Kidney epithelial cell (primary cell): ENCODE data around the gene TBC1D21. TPM values are rescaled to one million over a fixed set of nuclear protein-coding genes. Genes with fewer than 3 reads are reported as not detected.

Experiments used
- DNase-seq: peaks from one replicate; pipeline ENCODE4 v3.0.0-alpha.2; 2010; ENCODE audit warnings: low read depth
- H3K27me3 ChIP-seq: 2 replicates; pipeline ENCODE4 v1.6.0; 2011; ENCODE audit warnings: low read length; ENCODE audit not compliant: control insufficient read depth, insufficient read depth
- H3K36me3 ChIP-seq: 2 replicates; pipeline ENCODE4 v1.5.1; 2011; ENCODE audit warnings: low read length; ENCODE audit not compliant: control insufficient read depth, insufficient read depth
- H3K4me3 ChIP-seq: 2 replicates; pipeline ENCODE4 v1.5.1; 2011; ENCODE audit warnings: low read depth, mild to moderate bottlenecking, control low read depth, low read length
- total RNA-seq: library from RNA; depleted of rRNA; stranded (reverse); fragments of >200 nt; gene quantifications from 2 replicates; pipeline ENCODE4 v1.2.3, GENCODE V29; 2015
- TF ChIP-seq, protein P1 (sequence below): IDR thresholded peaks from 2 replicates; pipeline ENCODE4 v1.5.1; 2011; ENCODE audit warnings: mild to moderate bottlenecking, moderate library complexity, low read length, control low read depth, inconsistent platforms; ENCODE audit not compliant: insufficient read depth, poor library complexity, severe bottlenecking

Gene TBC1D21
- total RNA-seq, 1 donor from 2014 or later, result not detected

DNA sequence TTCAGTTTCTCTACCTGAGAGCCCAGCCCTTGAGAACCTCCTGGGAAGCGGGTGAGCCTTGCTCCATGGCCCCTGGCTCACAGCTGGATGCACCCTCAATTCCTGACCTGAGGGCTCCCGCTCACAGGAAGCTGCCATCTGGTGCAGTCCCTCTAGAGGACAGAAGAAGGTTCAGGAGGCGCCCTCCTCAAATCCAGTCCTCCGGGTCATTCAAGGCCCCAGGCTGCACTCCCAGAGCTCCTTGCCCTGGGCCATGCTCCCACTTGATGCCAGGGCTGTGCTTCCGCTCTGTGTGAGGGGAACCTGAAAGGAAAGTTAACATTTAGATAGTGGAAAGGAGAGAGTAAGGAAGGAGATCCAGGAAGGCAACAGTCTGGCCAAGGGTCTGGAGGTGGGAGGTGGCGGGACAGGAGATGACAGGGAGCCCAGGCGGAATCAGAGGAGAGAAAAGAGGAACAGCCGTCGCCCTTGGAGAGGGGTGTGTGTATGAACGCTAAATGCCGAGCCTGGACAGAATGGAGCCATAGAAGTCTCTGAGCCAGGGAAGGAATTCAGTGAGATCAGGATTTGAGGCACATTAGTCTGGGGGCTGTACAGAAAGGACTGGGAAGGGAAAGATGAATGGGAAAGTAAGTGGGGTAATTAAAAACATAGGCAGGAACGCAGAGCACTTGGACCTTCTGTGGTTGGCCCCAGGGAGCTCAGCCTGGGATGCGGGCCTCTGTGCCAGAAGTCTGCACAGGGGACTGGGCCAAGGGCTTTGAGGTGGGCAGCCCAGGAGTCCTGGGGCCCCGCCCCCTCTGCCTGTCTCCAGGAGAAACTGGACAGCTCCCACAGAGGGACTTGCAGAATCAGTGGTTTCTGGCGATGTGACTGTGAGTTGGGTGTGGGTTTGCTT is 26.1 kb downstream of the TBC1D21 start:
- TF ChIP-seq, protein P1, sequence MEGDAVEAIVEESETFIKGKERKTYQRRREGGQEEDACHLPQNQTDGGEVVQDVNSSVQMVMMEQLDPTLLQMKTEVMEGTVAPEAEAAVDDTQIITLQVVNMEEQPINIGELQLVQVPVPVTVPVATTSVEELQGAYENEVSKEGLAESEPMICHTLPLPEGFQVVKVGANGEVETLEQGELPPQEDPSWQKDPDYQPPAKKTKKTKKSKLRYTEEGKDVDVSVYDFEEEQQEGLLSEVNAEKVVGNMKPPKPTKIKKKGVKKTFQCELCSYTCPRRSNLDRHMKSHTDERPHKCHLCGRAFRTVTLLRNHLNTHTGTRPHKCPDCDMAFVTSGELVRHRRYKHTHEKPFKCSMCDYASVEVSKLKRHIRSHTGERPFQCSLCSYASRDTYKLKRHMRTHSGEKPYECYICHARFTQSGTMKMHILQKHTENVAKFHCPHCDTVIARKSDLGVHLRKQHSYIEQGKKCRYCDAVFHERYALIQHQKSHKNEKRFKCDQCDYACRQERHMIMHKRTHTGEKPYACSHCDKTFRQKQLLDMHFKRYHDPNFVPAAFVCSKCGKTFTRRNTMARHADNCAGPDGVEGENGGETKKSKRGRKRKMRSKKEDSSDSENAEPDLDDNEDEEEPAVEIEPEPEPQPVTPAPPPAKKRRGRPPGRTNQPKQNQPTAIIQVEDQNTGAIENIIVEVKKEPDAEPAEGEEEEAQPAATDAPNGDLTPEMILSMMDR, result no peak
- no peak for DNase-seq
- H3K36me3 ChIP-seq, result no peaks in the 10 kb centered on the region
- no peaks in the 10 kb centered on the region for H3K27me3 ChIP-seq
- H3K4me3 ChIP-seq, result no peak overlapping the region

DNA sequence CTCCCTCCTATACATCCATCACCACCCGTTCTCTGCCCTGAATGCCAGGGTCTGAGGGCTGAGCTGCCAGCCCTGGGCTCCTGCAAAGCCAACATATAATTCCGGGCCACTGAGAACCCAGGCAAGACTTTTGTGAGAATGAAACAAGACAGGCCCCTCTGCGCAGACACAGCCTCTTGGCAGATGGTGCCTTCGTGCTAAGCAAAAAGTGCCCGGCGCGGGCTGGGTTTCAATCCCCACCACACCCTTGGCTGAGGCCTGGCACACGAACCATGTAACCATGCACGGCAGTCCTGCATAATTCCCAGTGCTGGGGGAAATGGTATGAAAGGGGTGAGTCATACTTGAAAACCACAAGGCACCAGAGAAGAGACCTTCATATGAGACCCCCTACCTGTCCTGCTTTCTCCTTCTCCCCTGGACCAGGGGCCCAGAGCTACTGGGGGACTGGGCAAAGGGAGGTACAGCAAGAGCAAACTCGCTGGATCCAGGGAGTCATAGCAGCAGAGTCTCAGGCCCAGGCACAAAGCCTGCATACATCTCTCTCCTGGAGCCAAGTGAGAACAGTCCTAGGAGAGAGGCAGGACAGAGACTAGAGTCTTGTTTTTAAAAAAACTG is 26.8 kb downstream of the TBC1D21 start:
- H3K4me3 ChIP-seq, result no peak overlapping the region
- no peaks in the 10 kb centered on the region for H3K36me3 ChIP-seq
- DNase-seq, result no peak
- H3K27me3 ChIP-seq, result no peaks in the 10 kb centered on the region
- TF ChIP-seq, protein P1, result no peak

DNA sequence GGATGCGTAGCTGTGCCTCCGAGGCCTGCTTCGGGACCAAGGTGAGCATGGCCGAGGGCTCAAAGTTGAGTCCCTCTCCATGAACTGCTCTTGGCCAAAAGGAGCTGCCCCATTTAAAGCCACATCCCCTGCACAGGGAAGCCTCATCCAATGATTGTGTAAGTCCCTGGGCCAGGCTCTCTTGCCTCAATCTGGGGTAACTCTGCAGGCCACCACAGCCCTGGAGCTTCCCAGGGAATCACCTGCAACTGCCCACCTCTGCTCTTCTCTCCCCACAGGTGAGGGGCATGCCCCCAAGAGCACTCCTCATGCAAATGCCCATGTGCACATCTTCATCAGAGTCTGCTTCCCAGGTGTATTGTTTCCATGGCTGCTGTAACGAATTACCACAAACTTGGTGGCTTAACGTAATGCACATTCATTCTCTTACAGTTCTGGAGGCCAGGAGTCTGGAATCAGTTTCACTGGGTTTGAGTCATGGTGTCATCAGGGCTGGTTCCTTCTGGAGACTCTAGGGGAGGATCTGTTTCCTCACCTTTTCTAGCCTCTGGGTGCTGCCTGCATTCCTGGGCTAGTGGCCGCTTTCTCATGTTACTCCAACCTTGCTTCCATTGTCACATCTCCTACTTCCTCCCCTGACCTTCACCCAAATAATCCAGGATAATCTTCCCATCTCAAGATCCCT is 27.9 kb downstream of the TBC1D21 start:
- DNase-seq, result no peak
- Histone ChIP-seq H3K4me3 (no peak overlapping the region), H3K27me3 (no peaks in the 10 kb centered on the region), H3K36me3 (no peaks in the 10 kb centered on the region)
- TF ChIP-seq, protein P1, result no peak

DNA sequence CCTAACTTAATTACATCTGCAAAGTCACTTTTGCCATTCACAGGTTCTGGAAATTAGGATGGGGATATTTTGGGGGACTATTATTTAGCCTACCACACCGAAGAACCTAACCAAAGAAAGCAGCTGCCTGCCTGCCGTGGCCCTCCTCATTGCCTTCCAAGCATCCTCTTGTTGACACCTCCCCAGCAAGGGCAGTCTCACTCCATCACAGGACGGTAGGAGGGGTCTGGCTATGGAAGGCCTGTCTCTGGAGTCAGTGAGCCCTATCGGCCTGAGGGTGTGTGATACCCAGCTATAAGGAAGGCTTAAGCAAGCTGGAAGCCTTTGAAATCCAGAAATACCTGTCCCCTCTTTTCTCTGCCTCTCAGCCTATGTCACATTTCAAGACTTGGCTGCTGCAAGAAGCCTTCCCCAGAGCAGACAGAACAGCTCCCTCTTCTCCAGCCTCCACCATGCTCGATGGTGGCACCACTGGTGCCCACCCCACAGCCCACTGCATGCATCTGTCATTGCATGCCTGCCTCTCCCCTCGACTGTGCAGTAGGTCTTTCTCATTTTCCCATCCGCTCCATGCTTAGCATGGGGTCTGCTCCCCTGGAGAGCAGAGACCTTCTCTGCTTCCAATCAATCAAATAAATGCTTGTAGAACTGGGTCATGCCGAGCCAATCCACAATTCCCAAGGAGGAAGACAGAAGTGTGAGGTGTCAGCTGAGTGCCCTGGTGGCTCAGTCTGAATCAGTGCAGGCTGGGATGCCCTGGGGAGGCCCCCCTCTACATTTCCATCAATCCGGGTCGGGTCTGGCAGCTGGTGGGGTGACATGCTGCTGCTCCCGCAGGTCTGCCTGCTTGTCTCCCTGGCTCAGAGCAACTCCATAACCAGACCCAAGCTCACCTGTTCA is 29.0 kb downstream of the TBC1D21 start:
- H3K36me3 ChIP-seq, result no peaks in the 10 kb centered on the region
- H3K27me3 ChIP-seq, result no peaks in the 10 kb centered on the region
- no peak overlapping the region for H3K4me3 ChIP-seq
- TF ChIP-seq, protein P1, result no peak
- DNase-seq, result no peak

DNA sequence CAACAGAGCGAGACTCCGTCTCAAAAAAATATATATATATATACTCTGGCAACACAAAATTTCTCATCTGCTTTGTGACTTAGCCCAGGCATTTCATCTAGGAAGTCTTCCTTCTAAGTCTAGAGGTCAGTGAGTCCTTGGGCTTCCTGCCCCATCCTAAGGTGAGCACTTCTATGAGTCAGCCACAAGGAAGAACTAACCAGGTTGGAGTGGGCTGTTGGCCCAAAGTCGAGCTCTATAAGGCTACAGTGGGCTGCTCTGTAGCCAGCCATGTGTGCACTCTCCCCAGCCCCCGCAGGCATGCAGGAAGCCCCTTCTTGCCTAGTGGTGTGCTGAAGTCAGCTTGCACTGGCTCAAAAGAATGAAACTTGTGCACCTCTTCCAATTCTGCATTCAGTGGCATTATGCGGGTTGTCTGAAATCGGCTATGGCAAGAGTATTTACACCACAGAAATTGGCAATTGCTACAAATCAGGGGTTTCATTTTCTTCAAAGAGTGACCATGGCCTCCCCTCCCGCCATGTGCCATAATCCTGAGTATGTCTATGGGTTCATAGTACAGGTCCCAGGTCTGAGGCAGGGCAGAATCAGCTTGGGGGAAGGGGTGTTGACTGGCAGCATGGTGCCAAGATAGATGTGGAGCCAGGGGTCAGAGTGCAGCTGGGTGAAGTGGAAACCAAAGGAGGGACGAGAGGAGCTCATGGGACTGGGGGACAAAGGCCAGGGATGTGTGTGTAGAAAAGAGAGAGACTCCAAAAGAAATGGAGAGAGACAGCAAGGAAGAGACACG is 30.9 kb downstream of the TBC1D21 start:
- Histone ChIP-seq H3K4me3 (no peak overlapping the region), H3K36me3 (no peaks in the 10 kb centered on the region), H3K27me3 (no peaks in the 10 kb centered on the region)
- TF ChIP-seq, protein P1, result no peak
- DNase-seq, result no peak
